ENCODE data around the gene NAT16. TPM values are rescaled to one million over a fixed set of nuclear protein-coding genes. Genes with fewer than 3 reads are reported as not detected.

Gene NAT16
- total and polyA plus RNA-seq, 10 of the 15 experiments (the other 5 are each of a cell fraction or from before 2014, with no cell fraction given) = not detected

GRCh38 chr7:101172854-101173751 lies 7.0 kb downstream of the NAT16 start:
- no peak overlapping the region; the same call in 1 of the 2 replicates for H2AFZ ChIP-seq (ENCODE audit: control insufficient read depth, low read depth, low read length)
- no peaks in the 10 kb centered on the region for H3K79me2 ChIP-seq (ENCODE audit: control insufficient read depth, insufficient read depth, low read length)
- no TSS peak for BruUV-seq (replicated peaks)
- in situ Hi-C loops (cut with MboI) = no loop called here
- no peaks in the 10 kb centered on the region for H3K36me3 ChIP-seq (ENCODE audit: control insufficient read depth in 2 of 2, insufficient read depth in 2 of 2, low read length in 1 of 2)
- TF ChIP-seq BHLHE40 (IDR thresholded peaks at IDR 0.05; ENCODE audit: borderline replicate concordance in 1 of 2, low read depth in 2 of 2, low read length in 1 of 2) = peak in 1 of 2 experiments; percentile 17; a peak in 1 of 4 replicates
- TF ChIP-seq KDM1A (IDR thresholded peaks at IDR 0.05; ENCODE audit: borderline replicate concordance) = no peak
- no peak for TF ChIP-seq ZBTB40 (IDR thresholded peaks at IDR 0.05; ENCODE audit: borderline replicate concordance)
- TF ChIP-seq CBX5 (IDR thresholded peaks at IDR 0.05; ENCODE audit: low read depth) = no peak
- TF ChIP-seq BCLAF1 (IDR thresholded peaks at IDR 0.05) = no peak
- TF ChIP-seq STAT3 (IDR thresholded peaks at IDR 0.05; ENCODE audit: low read depth, low read length) = no peak
- peaks cover 26 to 32% of the 10 kb centered on the region in 2 experiments for H3K27me3 ChIP-seq (replicated peaks in 1 of 2; ENCODE audit: control insufficient read depth in 2 of 2, insufficient read depth in 2 of 2, low read length in 1 of 2)
- FAIRE-seq (no peak), DNase-seq (ENCODE audit: low read depth, low spot score) (no peak), ATAC-seq (peak; percentile 22)
- H3K4me2 ChIP-seq (ENCODE audit: control insufficient read depth, insufficient read depth) = peak overlapping the region; percentile 50; the same call in 1 of the 2 replicates
- RAD21 ChIA-PET (ENCODE audit: unreplicated experiment) = interaction anchor here (0.9 to 2.4 kb wide), 7 partner anchors 8 to 110 kb away, joined by 3 to 15 read pairs (median 3); partner anchors contain the start of gene VGF
- no peak overlapping the region for H3K9ac ChIP-seq (ENCODE audit: control insufficient read depth, insufficient read depth, low read length)
- peaks cover 7% of the 10 kb centered on the region; the same call in 1 of the 2 replicates for H3K4me1 ChIP-seq (ENCODE audit: control insufficient read depth, insufficient read depth, low read length)
- no peaks in the 10 kb centered on the region for H4K20me1 ChIP-seq (ENCODE audit: control insufficient read depth, insufficient read depth)
- WGBS (ENCODE audit: insufficient coverage, insufficient replicate concordance, low lambda C conversion rate, missing lambda C conversion rate) = 10% methylated on average over 45 of the region's 53 CpGs
- no peaks in the 10 kb centered on the region; the same call in 2 of the 3 replicates for H3K9me3 ChIP-seq (replicated peaks; ENCODE audit: control insufficient read depth, insufficient read depth, low read length)
- SMC1A ChIA-PET (ENCODE audit: uncharacterized antibody, unreplicated experiment) = interaction anchor here (0.7 to 1.8 kb wide), 8 partner anchors 9 to 149 kb away, joined by 3 to 7 read pairs (median 4); partner anchors contain the start of genes IFT22, PLOD3 and ZNHIT1
- POLR2A ChIA-PET = interaction anchor here (0.6 to 1.0 kb wide), 3 partner anchors 8 to 29 kb away, joined by 3 to 4 read pairs (median 3); partner anchors contain the start of gene VGF
- H3K4me3 ChIP-seq = 0 out of 2 replicates have a peak overlapping the region, but pooled peaks have one; percentile 23
- no peak overlapping the region for H3K27ac ChIP-seq (ENCODE audit: control insufficient read depth, insufficient read depth)
- CTCF ChIA-PET = interaction anchor here (0.9 to 2.8 kb wide), 8 partner anchors 7 to 110 kb away, joined by 3 to 35 read pairs (median 6); partner anchors contain the start of genes VGF and ZNHIT1
- intact Hi-C loops (cut with micrococcal nuclease; ENCODE audit: unreplicated experiment) = no loop called here

Measured in GM12878 (cell line).